OCI-LY7 (cell line): ENCODE data around the gene DCC. TPM values are rescaled to one million over a fixed set of nuclear protein-coding genes. Genes with fewer than 3 reads are reported as not detected.

ENCODE experiments used
- BruUV-seq: library from RNA; stranded (reverse); fragments of 400-500 nt; replicated peaks from 2 replicates; lab custom pipeline; 2021; lab: Mats Ljungman, UMichigan
- CTCF ChIA-PET: fragments of 300-600 bp; sonication (Branson Sonifier 250); formaldehyde crosslinking; loops from one replicate; lab custom pipeline; 2022; ENCODE audit warnings: antibody characterized with exemption; ENCODE audit not compliant: unreplicated experiment; lab: Charles Lee
- POLR2A ChIA-PET: fragments of 300-600 bp; sonication (Branson Sonifier 250); formaldehyde crosslinking; loops from one replicate; lab custom pipeline; 2022; ENCODE audit warnings: antibody characterized with exemption; lab: Charles Lee
- DNase-seq: peaks from one replicate; pipeline ENCODE4 v3.0.0-alpha.2; 2015; ENCODE audit warnings: low spot score
- H2AFZ ChIP-seq: fragments of 200-600 bp; sonication (generic), shearing (Covaris generic); 2 replicates; pipeline ENCODE4 v1.6.1; 2014; ENCODE audit warnings: mild to moderate bottlenecking, antibody characterized with exemption, low read length, moderate library complexity
- H3K27ac ChIP-seq: fragments of 200-600 bp; sonication (generic); 2 replicates; pipeline ENCODE4 v1.5.1; 2014; ENCODE audit warnings: mixed run types, low read depth, mild to moderate bottlenecking, moderate library complexity, low read length, inconsistent platforms; ENCODE audit not compliant: poor library complexity, severe bottlenecking
- H3K36me3 ChIP-seq: fragments of 200-600 bp; sonication (generic); 2 replicates; pipeline ENCODE4 v1.6.1; 2014; ENCODE audit warnings: mild to moderate bottlenecking, antibody characterized with exemption, low read length, moderate library complexity, mixed read lengths; ENCODE audit not compliant: insufficient read depth
- H3K4me1 ChIP-seq: fragments of 200-600 bp; sonication (generic); 2 replicates; pipeline ENCODE4 v1.5.1; 2014; ENCODE audit warnings: mild to moderate bottlenecking, low read length; ENCODE audit not compliant: insufficient read depth, poor library complexity, severe bottlenecking
- H3K4me2 ChIP-seq: fragments of 200-600 bp; sonication (generic); 2 replicates; pipeline ENCODE4 v1.6.1; 2014; ENCODE audit warnings: mild to moderate bottlenecking, low read length
- H3K4me3 ChIP-seq: fragments of 200-600 bp; sonication (generic); 2 replicates; pipeline ENCODE4 v1.5.1; 2014; ENCODE audit warnings: mild to moderate bottlenecking, low read depth, low read length; ENCODE audit not compliant: poor library complexity, severe bottlenecking
- H3K79me2 ChIP-seq: fragments of 200-600 bp; sonication (generic); 2 replicates; pipeline ENCODE4 v1.6.1; 2016; ENCODE audit warnings: low read depth, mild to moderate bottlenecking, low read length, moderate library complexity, mixed read lengths; ENCODE audit not compliant: insufficient read depth
- H3K9me2 ChIP-seq: fragments of 200-600 bp; sonication (generic); 2 replicates; pipeline ENCODE4 v1.6.1; 2016; ENCODE audit warnings: mild to moderate bottlenecking, low read length, mixed read lengths; ENCODE audit not compliant: insufficient read depth
- H3K9me3 ChIP-seq: fragments of 200-600 bp; sonication (generic); 2 replicates; pipeline ENCODE4 v1.6.1; 2014; ENCODE audit warnings: mild to moderate bottlenecking, mixed run types, low read length, mixed read lengths
- H4K20me1 ChIP-seq: fragments of 200-600 bp; sonication (generic); 2 replicates; pipeline ENCODE4 v1.6.1; 2014; ENCODE audit warnings: mild to moderate bottlenecking, antibody characterized with exemption, low read length, moderate library complexity, mixed read lengths; ENCODE audit not compliant: insufficient read depth
- CTCF ChIP-seq: fragments of 200-600 bp; sonication (generic); conservative IDR thresholded peaks from 2 replicates; pipeline ENCODE4 v1.5.1; 2014; ENCODE audit warnings: mild to moderate bottlenecking, antibody characterized with exemption, low read length, moderate library complexity, mixed read lengths
- EZH2phosphoT487 ChIP-seq: fragments of 200-600 bp; sonication (generic); IDR thresholded peaks from 2 replicates; pipeline ENCODE4 v1.6.1; 2018; ENCODE audit warnings: low read depth, borderline replicate concordance, mild to moderate bottlenecking, mixed run types, antibody characterized with exemption, low read length, moderate library complexity, mixed read lengths
- intact Hi-C: fragments of 100-400 bp; cut with micrococcal nuclease; formaldehyde crosslinking; loops from one replicate; pipeline ENCODE4 v1.10.0; 2022; ENCODE audit not compliant: unreplicated experiment
- total RNA-seq, 2 experiments: library from RNA; depleted of rRNA in 1 of 2; stranded (reverse); fragments of >200 nt in 1 of 2; shearing (Covaris generic) in 1 of 2; gene quantifications; 2 replicates each; pipeline ENCODE4 v1.2.3, GENCODE V29; 2014 to 2022

DCC gene
- total RNA-seq, 2 experiments from 2014 or later, result not detected

- H3K9me3 ChIP-seq, result no peaks in the 10 kb centered on the region
- ChIA-PET CTCF (no interaction called here), POLR2A (no interaction called here)
- no TSS peak for BruUV-seq
- H3K4me1 ChIP-seq, result no peaks in the 10 kb centered on the region
- H3K4me3 ChIP-seq, result no peak overlapping the region
- TF ChIP-seq EZH2phosphoT487, result no peak
- no peak for TF ChIP-seq CTCF
- no peak overlapping the region for H3K27ac ChIP-seq
- no peaks in the 10 kb centered on the region for H3K79me2 ChIP-seq
- no peak overlapping the region for H2AFZ ChIP-seq
- DNase-seq, result no peak
- intact Hi-C loops, result no loop called here
- H3K4me2 ChIP-seq, result no peak overlapping the region
- H3K36me3 ChIP-seq, result no peaks in the 10 kb centered on the region
- H3K9me2 ChIP-seq, result no peaks in the 10 kb centered on the region
- no peaks in the 10 kb centered on the region for H4K20me1 ChIP-seq
Measured at GRCh38 chr18:52377094-52377493, 37.1 kb downstream of the DCC start.

- no peaks in the 10 kb centered on the region for H3K36me3 ChIP-seq
- H2AFZ ChIP-seq, result no peak overlapping the region
- no peaks in the 10 kb centered on the region for H3K9me2 ChIP-seq
- no peak overlapping the region for H3K27ac ChIP-seq
- no peak overlapping the region for H3K4me3 ChIP-seq
- intact Hi-C loops, result no loop called here
- H3K9me3 ChIP-seq, result no peaks in the 10 kb centered on the region
- H3K4me2 ChIP-seq, result no peak overlapping the region
- POLR2A ChIA-PET, result interaction anchor here (1.1 kb wide), 1 partner anchor 10 kb away, joined by 3 read pairs; no protein-coding TSS in a partner anchor
- CTCF ChIA-PET, result no interaction called here
- no peaks in the 10 kb centered on the region for H3K79me2 ChIP-seq
- H3K4me1 ChIP-seq, result no peaks in the 10 kb centered on the region
- no peaks in the 10 kb centered on the region for H4K20me1 ChIP-seq
- TF ChIP-seq CTCF (no peak), EZH2phosphoT487 (no peak)
- no peak for DNase-seq
- BruUV-seq, result no TSS peak
Measured at GRCh38 chr18:52386306-52386705, 46.3 kb downstream of the DCC start.

GRCh38 chr18:52387175-52387574 is 47.2 kb downstream of the DCC start:
- Histone ChIP-seq H3K79me2 (no peaks in the 10 kb centered on the region), H3K4me3 (no peak overlapping the region), H3K9me3 (no peaks in the 10 kb centered on the region), H2AFZ (no peak overlapping the region), H3K27ac (no peak overlapping the region), H3K4me1 (no peaks in the 10 kb centered on the region), H3K36me3 (no peaks in the 10 kb centered on the region), H3K9me2 (no peaks in the 10 kb centered on the region), H3K4me2 (no peak overlapping the region), H4K20me1 (no peaks in the 10 kb centered on the region)
- BruUV-seq, result no TSS peak
- TF ChIP-seq EZH2phosphoT487, result no peak
- CTCF ChIA-PET, result no interaction called here
- intact Hi-C loops, result no loop called here
- POLR2A ChIA-PET, result interaction anchor here (1.1 kb wide), 1 partner anchor 9 kb away, joined by 3 read pairs; no protein-coding TSS in a partner anchor
- DNase-seq, result no peak
